HUDEP-2 (cell line): ENCODE data around the gene MGAT5.

Experiments used
- DNase-seq, 76 experiments: peaks; one replicate each; lab custom pipeline; 2025; ENCODE audit not compliant: unreplicated experiment in 76 of 76; lab: John Stamatoyannopoulos, UW

MGAT5 gene

GRCh38 chr2:134252092-134252750 is 1.7 kb upstream of the MGAT5 start:
- no peak for DNase-seq

GRCh38 chr2:134253117-134253704 is 661 bp upstream of the MGAT5 start:
- no peak for DNase-seq

- no peak for DNase-seq
Observed at GRCh38 chr2:134254824-134255223, 952 bp downstream of the MGAT5 start.

- DNase-seq: no peak
Observed at GRCh38 chr2:134256956-134257355, 3.1 kb downstream of the MGAT5 start.

GRCh38 chr2:134257509-134257908 is 3.6 kb downstream of the MGAT5 start:
- DNase-seq: no peak

GRCh38 chr2:134257965-134258683 is 4.3 kb downstream of the MGAT5 start:
- DNase-seq: no peak

GRCh38 chr2:134258684-134259388 is 5.0 kb downstream of the MGAT5 start:
- DNase-seq: peak in 1 of 76 experiments; percentile 1

GRCh38 chr2:134259571-134259970 is 5.7 kb downstream of the MGAT5 start:
- no peak for DNase-seq

- no peak for DNase-seq
Observed at GRCh38 chr2:134259994-134260393, 6.1 kb downstream of the MGAT5 start.

- no peak for DNase-seq
Observed at GRCh38 chr2:134260713-134261112, 6.8 kb downstream of the MGAT5 start.

GRCh38 chr2:134261398-134262131 is 7.7 kb downstream of the MGAT5 start:
- DNase-seq: no peak

GRCh38 chr2:134262684-134263083 is 8.8 kb downstream of the MGAT5 start:
- DNase-seq: peak in 3 of 76 experiments; percentile 1 to 49 (median 10)

GRCh38 chr2:134268265-134268664 is 14.4 kb downstream of the MGAT5 start:
- no peak for DNase-seq

- no peak for DNase-seq
Observed at GRCh38 chr2:134269230-134269629, 15.4 kb downstream of the MGAT5 start.

GRCh38 chr2:134269972-134270735 is 16.3 kb downstream of the MGAT5 start:
- DNase-seq: no peak

GRCh38 chr2:134271758-134272157 is 17.9 kb downstream of the MGAT5 start:
- DNase-seq: no peak

- no peak for DNase-seq
Observed at GRCh38 chr2:134272806-134273205, 18.9 kb downstream of the MGAT5 start.

- no peak for DNase-seq
Observed at GRCh38 chr2:134273256-134273983, 19.5 kb downstream of the MGAT5 start.

GRCh38 chr2:134274121-134274520 is 20.2 kb downstream of the MGAT5 start:
- no peak for DNase-seq
